Neutrophil (primary cell): ENCODE results near the gene LSM10.

Experiments
- H3K27ac ChIP-seq: fragments of 200-600 bp; sonication (generic); 2 replicates; pipeline ENCODE4 v1.5.1; 2016; ENCODE audit warnings: mild to moderate bottlenecking, moderate library complexity
- H3K27me3 ChIP-seq: fragments of 200-600 bp; sonication (generic); 2 replicates; pipeline ENCODE4 v1.6.0; 2016; ENCODE audit warnings: mild to moderate bottlenecking
- H3K36me3 ChIP-seq: fragments of 200-600 bp; sonication (generic); 2 replicates; pipeline ENCODE4 v1.5.1; 2017
- H3K4me1 ChIP-seq, 2 experiments: fragments of 200-600 bp in 1 of 2; sonication (generic) in 1 of 2; 1 replicate in 1 of 2; 2 replicates in 1 of 2; pipeline versions ENCODE4 v1.5.1 to v1.6.1; 2013 to 2016; ENCODE audit warnings: low read depth in 1 of 2, low read length in 1 of 2, mild to moderate bottlenecking in 1 of 2, moderate library complexity in 1 of 2; ENCODE audit not compliant: control insufficient read depth in 1 of 2, insufficient read depth in 1 of 2
- H3K4me3 ChIP-seq, 2 experiments: fragments of 200-600 bp in 1 of 2; sonication (generic) in 1 of 2; 1 replicate in 1 of 2; 2 replicates in 1 of 2; pipeline ENCODE4 v1.5.1; 2013 to 2016; ENCODE audit warnings: low read depth in 1 of 2, low read length in 1 of 2, mild to moderate bottlenecking in 1 of 2, moderate library complexity in 1 of 2
- H3K9me3 ChIP-seq: fragments of 200-600 bp; sonication (generic); 2 replicates; pipeline ENCODE4 v1.5.1; 2016
- CTCF ChIP-seq: fragments of 200-600 bp; sonication (generic); IDR thresholded peaks from 2 replicates; pipeline ENCODE4 v1.5.1; 2016; ENCODE audit warnings: antibody characterized with exemption

LSM10 gene

GRCh38 chr1:36382231-36382630 is 15.5 kb downstream of the LSM10 start:
- Histone ChIP-seq H3K27me3 (no peaks in the 10 kb centered on the region), H3K36me3 (peaks cover 36% of the 10 kb centered on the region), H3K4me1 (peaks cover 75 to 83% of the 10 kb centered on the region in 2 experiments), H3K27ac (peak overlapping the region; percentile 99), H3K4me3 (no peak overlapping the region), H3K9me3 (no peaks in the 10 kb centered on the region)
- no peak for TF ChIP-seq CTCF

GRCh38 chr1:36381405-36381804 is 16.3 kb downstream of the LSM10 start:
- Histone ChIP-seq H3K4me1 (peaks cover 75 to 83% of the 10 kb centered on the region in 2 experiments), H3K9me3 (no peaks in the 10 kb centered on the region), H3K27ac (peak overlapping the region; percentile 97), H3K27me3 (no peaks in the 10 kb centered on the region), H3K4me3 (no peak overlapping the region), H3K36me3 (peaks cover 36% of the 10 kb centered on the region)
- no peak for TF ChIP-seq CTCF

- TF ChIP-seq CTCF, result no peak
- peaks cover 82 to 90% of the 10 kb centered on the region in 2 experiments for H3K4me1 ChIP-seq
- H3K36me3 ChIP-seq, result peaks cover 36% of the 10 kb centered on the region
- peak overlapping the region; percentile 97 for H3K27ac ChIP-seq
- H3K27me3 ChIP-seq, result no peaks in the 10 kb centered on the region
- no peaks in the 10 kb centered on the region for H3K9me3 ChIP-seq
- H3K4me3 ChIP-seq, result no peak overlapping the region
Observed at GRCh38 chr1:36380782-36381181, 16.9 kb downstream of the LSM10 start.

- H3K9me3 ChIP-seq, result no peaks in the 10 kb centered on the region
- H3K4me3 ChIP-seq, result no peak overlapping the region
- peak overlapping the region; percentile 97 for H3K27ac ChIP-seq
- no peak for TF ChIP-seq CTCF
- H3K27me3 ChIP-seq, result no peaks in the 10 kb centered on the region
- H3K36me3 ChIP-seq, result peaks cover 36% of the 10 kb centered on the region
- peaks cover 88 to 96% of the 10 kb centered on the region in 2 experiments for H3K4me1 ChIP-seq
Observed at GRCh38 chr1:36380143-36380619, 17.5 kb downstream of the LSM10 start.

GRCh38 chr1:36377791-36378492 is 19.8 kb downstream of the LSM10 start:
- Histone ChIP-seq H3K4me3 (peak overlapping the region; percentile 1 to 38), H3K27me3 (no peaks in the 10 kb centered on the region), H3K4me1 (peaks cover 91 to 98% of the 10 kb centered on the region in 2 experiments), H3K9me3 (no peaks in the 10 kb centered on the region), H3K36me3 (peaks cover 32% of the 10 kb centered on the region), H3K27ac (peak overlapping the region; percentile 97)
- peak; percentile 24 for TF ChIP-seq CTCF
